COLO668 (cell line): ENCODE measurements around the gene GPS2.
"Not testable (repeated sequence)": the region's sequence is repeated elsewhere in the genome, so short reads cannot be mapped to it uniquely, and the experiment has no call there.

Experiments
- DNase-seq: peaks from one replicate; lab custom pipeline; 2025; ENCODE audit not compliant: unreplicated experiment; lab: John Stamatoyannopoulos, UW

Gene GPS2

DNA sequence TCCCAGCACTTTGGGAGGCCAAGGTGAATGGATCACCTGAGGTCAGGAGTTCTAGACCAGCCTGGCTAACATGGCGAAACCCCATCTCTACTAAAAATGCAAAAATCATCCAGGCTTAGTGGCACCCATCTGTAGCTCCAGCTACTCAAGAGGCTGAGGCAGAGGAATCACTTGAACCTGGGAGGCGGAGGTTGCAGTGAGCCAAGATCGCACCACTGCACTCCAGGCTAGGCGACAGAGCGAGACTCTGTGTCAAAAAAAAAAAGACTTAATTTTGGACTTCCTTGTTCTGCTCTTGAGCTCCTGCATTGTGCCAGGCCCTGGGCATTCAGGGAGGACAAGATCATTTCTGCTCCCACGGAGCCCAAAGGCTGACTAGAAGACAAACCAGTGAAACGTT is 22.4 kb upstream of the GPS2 start:
- not testable (repeated sequence) for DNase-seq

DNA sequence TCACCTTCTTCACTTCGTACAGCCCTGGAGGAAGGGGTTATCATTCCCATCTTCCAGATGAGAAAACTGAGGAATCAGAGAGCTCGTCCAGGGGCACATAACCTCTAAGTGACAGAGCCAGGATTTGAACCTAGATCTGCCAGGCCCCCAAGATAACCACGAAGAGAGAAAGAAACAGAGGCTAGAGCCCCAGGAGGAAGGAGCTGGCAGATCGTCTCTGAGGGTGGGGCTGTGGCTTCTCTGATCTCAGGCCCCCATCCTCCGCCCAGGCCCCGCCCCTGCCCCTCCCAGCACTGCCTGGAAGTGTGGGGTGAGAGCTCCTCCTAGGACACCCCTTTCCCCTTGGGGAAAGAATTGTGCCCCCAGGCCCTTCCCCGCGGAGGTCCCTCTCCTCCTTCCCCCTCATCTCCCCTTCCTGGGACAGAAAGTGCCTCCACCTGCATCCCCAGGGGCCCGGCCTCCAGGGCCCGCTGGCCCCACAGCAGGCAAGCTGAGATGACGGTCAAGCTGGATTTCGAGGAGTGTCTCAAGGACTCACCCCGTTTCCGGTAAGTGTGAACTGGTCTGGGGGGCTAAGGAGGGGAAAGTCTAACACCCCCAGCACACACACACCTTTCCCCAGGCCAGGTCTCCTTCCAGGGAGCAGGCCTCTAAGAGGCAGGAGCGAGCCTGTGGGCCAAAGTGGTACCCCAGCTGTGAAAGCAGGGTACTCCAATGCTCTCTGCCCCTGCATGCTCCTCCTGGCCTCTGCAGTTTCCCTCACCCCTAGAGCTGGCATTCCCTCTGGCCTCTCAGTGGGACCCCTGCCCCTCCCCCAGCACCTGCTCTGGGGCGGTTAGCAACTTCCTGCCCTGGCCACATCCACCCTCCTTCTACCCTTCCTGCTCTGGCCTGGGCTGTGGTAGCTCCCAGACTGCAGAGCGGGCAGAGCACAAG is 21.3 kb upstream of the GPS2 start, which contains the start of gene ACAP1:
Gene ACAP1 (plus strand): TSS at position 290 of the 936 bp plus-strand sequence. CDS start 206 bp downstream, at position 496.
- no peak for DNase-seq

DNA sequence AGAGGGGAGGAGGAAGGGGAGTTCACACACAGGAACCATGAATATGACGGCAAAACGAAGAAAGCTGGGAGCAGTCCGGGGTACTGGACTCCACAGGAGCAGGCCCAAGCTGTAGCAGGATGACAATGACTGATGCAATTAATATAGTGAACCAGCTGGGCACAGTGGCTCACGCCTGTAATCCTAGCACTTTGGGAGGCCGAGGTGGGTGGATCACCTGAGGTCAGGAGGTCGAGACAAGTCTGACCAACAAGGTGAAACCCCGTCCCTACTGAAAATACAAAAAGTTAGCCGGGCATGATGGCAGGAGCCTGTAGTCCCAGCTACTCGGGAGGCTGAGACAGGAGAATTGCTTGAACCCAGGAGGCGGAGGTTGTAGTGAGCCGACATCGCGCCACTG is 20.6 kb upstream of the GPS2 start:
- DNase-seq = not testable (repeated sequence)

DNA sequence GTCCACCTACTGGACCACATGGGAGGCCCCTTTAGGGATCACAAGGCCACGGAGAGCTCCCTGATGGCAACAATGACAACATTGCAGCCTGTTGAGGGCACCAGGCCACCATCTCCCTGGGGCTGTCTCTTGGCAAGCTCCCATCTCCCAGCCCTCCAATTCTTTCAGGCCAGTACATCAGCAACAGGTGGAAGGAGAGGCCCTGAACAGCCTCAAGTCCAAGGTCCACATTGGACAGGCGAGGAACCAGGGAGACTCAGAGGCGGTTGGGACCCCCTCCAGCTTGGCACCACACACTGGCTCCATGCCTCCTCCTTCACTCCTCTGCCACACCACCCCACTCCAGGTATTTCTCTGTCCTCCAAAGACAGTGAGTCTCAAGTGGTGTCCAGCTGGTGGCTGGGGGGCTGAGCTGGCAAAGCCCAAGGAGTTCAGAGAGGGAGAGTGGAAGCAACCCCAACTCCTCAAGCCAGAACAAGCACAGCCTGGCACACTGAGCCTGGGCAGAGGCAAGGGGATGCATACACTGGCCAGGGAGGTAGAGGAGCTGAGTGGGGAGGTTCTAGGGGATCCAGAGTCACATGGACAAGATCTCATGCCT is 19.9 kb upstream of the GPS2 start:
- no peak for DNase-seq

DNA sequence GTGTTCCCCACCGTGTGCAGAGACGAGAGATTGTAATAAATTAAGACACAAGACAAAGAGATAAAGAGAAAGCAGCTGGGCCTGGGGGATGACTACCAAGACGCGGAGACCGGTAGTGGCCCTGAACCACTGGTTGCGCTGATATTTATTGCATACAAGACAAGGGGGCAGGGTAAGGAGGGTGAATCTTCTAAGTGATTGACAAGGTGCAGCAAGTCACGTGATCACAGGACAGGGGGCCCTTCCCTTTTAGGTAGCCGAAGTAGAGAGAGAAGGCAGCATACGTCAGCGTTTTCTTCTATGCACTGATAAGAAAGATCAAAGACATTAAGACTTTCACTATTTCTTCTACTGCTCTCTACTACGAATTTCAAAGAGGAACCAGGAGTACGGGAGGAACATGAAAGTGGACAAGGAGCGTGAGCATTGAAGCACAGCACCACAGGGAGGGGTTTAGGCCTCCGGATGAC is 17.5 kb upstream of the GPS2 start:
- DNase-seq = not testable (repeated sequence)

- DNase-seq = no peak
Measured at GRCh38 chr17:7332111-7332510, 17.0 kb upstream of the GPS2 start.

GRCh38 chr17:7330638-7331015 is 15.5 kb upstream of the GPS2 start:
- no peak for DNase-seq

DNA sequence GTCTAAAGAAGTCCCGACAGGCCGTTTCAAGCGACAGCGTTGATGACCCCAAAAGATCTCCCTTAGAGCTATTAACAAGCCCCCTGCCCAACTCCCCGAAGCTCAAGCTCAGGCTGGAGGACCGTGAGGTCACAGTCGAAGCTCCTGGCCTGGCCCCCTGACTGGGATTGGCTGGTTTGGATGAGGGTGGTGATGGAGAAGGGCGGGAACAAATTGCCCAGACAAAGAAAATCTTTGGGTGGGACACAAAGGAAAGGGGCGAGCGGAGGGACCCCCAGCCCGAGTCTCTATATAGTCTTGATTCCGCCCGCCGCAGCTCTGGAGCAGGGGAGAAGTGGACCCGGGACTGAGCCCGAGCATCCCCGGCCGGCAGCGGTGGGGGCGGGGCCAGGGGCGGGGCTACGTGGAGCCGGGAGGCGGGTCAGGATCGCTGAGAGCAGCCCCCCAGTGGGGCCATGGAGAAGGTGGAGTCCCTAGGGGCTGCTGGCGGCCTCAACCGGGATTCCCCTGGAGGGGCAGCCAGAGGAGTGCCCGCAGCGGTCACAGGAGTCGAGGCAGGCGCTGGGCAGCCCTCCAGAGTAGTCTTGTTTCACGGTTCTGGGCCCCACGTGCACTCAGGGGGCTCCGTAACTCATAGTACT is 15.0 kb upstream of the GPS2 start:
- peak; percentile 59 for DNase-seq

- peak; percentile 95 for DNase-seq
Measured at GRCh38 chr17:7329374-7329996, 14.3 kb upstream of the GPS2 start.

GRCh38 chr17:7328840-7329373 is 13.7 kb upstream of the GPS2 start, which contains the start of gene NEURL4:
Gene NEURL4 (minus strand): TSS chr17:7329335. CDS start chr17:7329312, 23 bp downstream.
- peak; percentile 46 for DNase-seq

- no peak for DNase-seq
Measured at GRCh38 chr17:7328009-7328408, 12.8 kb upstream of the GPS2 start.

- DNase-seq = no peak
Measured at GRCh38 chr17:7327501-7327900, 12.3 kb upstream of the GPS2 start.

GRCh38 chr17:7327056-7327455 is 11.9 kb upstream of the GPS2 start:
- DNase-seq = no peak

- DNase-seq = no peak
Measured at GRCh38 chr17:7326186-7326585, 11.0 kb upstream of the GPS2 start.

GRCh38 chr17:7325031-7325528 is 9.9 kb upstream of the GPS2 start:
- DNase-seq = no peak

GRCh38 chr17:7324438-7324779 is 9.2 kb upstream of the GPS2 start:
- DNase-seq = no peak

GRCh38 chr17:7323731-7324437 is 8.7 kb upstream of the GPS2 start:
- DNase-seq = peak; percentile 9

- DNase-seq = no peak
Measured at GRCh38 chr17:7322520-7323194, 7.5 kb upstream of the GPS2 start.

DNA sequence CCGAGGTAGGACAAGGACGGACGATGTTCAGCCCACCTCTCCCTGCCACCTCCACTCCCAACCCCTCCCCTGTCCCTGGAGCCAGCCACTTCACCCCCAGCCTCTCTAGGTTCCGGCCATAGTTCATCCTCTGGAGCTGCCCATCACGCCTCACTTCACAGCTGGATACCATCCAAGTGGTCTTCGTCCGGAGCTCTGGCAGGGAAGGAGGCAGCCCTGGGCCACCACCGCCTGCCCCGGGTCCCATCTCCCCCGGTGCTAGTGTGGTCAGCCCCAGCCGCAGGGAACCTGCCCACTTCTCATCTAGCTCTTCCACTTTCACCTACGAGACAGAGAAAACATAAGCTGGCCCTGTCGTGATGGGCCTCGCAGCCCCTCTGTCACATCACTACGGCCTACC is 6.3 kb upstream of the GPS2 start:
- no peak for DNase-seq
